ENCODE data around the gene ECE1.

Gene ECE1

GRCh38 chr1:21330544-21330943, 40.3 kb upstream of the ECE1 start:
- no peaks in the 10 kb centered on the region for H3K9me3 Mint-ChIP-seq
- H3K27me3 Mint-ChIP-seq, result no peaks in the 10 kb centered on the region
- no peak overlapping the region for H3K4me3 Mint-ChIP-seq
- H3K36me3 Mint-ChIP-seq (ENCODE audit: low read depth), result peaks cover 38% of the 10 kb centered on the region
- H3K4me1 Mint-ChIP-seq (ENCODE audit: low read depth), result peaks cover 96% of the 10 kb centered on the region
- peak overlapping the region; percentile 84 for H3K27ac Mint-ChIP-seq

- H3K4me1 Mint-ChIP-seq (ENCODE audit: low read depth), result peaks cover 96% of the 10 kb centered on the region
- H3K4me3 Mint-ChIP-seq, result no peak overlapping the region
- no peaks in the 10 kb centered on the region for H3K9me3 Mint-ChIP-seq
- peaks cover 38% of the 10 kb centered on the region for H3K36me3 Mint-ChIP-seq (ENCODE audit: low read depth)
- peak overlapping the region; percentile 73 for H3K27ac Mint-ChIP-seq
- H3K27me3 Mint-ChIP-seq, result no peaks in the 10 kb centered on the region
Measured at GRCh38 chr1:21329209-21329844, 39.1 kb upstream of the ECE1 start.

- H3K9me3 Mint-ChIP-seq, result no peaks in the 10 kb centered on the region
- peaks cover 42% of the 10 kb centered on the region for H3K36me3 Mint-ChIP-seq (ENCODE audit: low read depth)
- peaks cover 96% of the 10 kb centered on the region for H3K4me1 Mint-ChIP-seq (ENCODE audit: low read depth)
- H3K27me3 Mint-ChIP-seq, result no peaks in the 10 kb centered on the region
- no peak overlapping the region for H3K4me3 Mint-ChIP-seq
- peak overlapping the region; percentile 90 for H3K27ac Mint-ChIP-seq
Measured at GRCh38 chr1:21327566-21328323, 37.5 kb upstream of the ECE1 start.

GRCh38 chr1:21326861-21327344, 36.6 kb upstream of the ECE1 start:
- H3K4me3 Mint-ChIP-seq, result no peak overlapping the region
- peak overlapping the region; percentile 90 for H3K27ac Mint-ChIP-seq
- H3K36me3 Mint-ChIP-seq (ENCODE audit: low read depth), result peaks cover 42% of the 10 kb centered on the region
- H3K9me3 Mint-ChIP-seq, result no peaks in the 10 kb centered on the region
- H3K27me3 Mint-ChIP-seq, result no peaks in the 10 kb centered on the region
- peaks cover 97% of the 10 kb centered on the region for H3K4me1 Mint-ChIP-seq (ENCODE audit: low read depth)

GRCh38 chr1:21325731-21326387, 35.6 kb upstream of the ECE1 start:
- Mint-ChIP-seq H3K4me3 (peak overlapping the region; percentile 62), H3K4me1 (ENCODE audit: low read depth) (peaks cover 97% of the 10 kb centered on the region), H3K27ac (peak overlapping the region; percentile 87), H3K27me3 (no peaks in the 10 kb centered on the region), H3K9me3 (no peaks in the 10 kb centered on the region), H3K36me3 (ENCODE audit: low read depth) (peaks cover 40% of the 10 kb centered on the region)

- Mint-ChIP-seq H3K9me3 (no peaks in the 10 kb centered on the region), H3K27me3 (no peaks in the 10 kb centered on the region), H3K36me3 (ENCODE audit: low read depth) (peaks cover 40% of the 10 kb centered on the region), H3K4me1 (ENCODE audit: low read depth) (peaks cover 97% of the 10 kb centered on the region), H3K4me3 (peak overlapping the region; percentile 62), H3K27ac (peak overlapping the region; percentile 87)
Measured at GRCh38 chr1:21325231-21325718, 35.0 kb upstream of the ECE1 start.

GRCh38 chr1:21324368-21325141, 34.3 kb upstream of the ECE1 start:
- Mint-ChIP-seq H3K36me3 (ENCODE audit: low read depth) (peaks cover 42% of the 10 kb centered on the region), H3K27ac (peak overlapping the region; percentile 87), H3K4me3 (peak overlapping the region; percentile 62), H3K4me1 (ENCODE audit: low read depth) (peaks cover 92% of the 10 kb centered on the region), H3K9me3 (no peaks in the 10 kb centered on the region), H3K27me3 (no peaks in the 10 kb centered on the region)

- Mint-ChIP-seq H3K27ac (peak overlapping the region; percentile 87), H3K4me1 (ENCODE audit: low read depth) (peaks cover 81% of the 10 kb centered on the region), H3K27me3 (no peaks in the 10 kb centered on the region), H3K36me3 (ENCODE audit: low read depth) (peaks cover 30% of the 10 kb centered on the region), H3K9me3 (no peaks in the 10 kb centered on the region), H3K4me3 (peak overlapping the region; percentile 47)
Measured at GRCh38 chr1:21323091-21323490, 32.8 kb upstream of the ECE1 start.

GRCh38 chr1:21322681-21323016, 32.4 kb upstream of the ECE1 start:
- Mint-ChIP-seq H3K9me3 (no peaks in the 10 kb centered on the region), H3K36me3 (ENCODE audit: low read depth) (peaks cover 28% of the 10 kb centered on the region), H3K4me1 (ENCODE audit: low read depth) (peaks cover 79% of the 10 kb centered on the region), H3K27ac (peak overlapping the region; percentile 87), H3K27me3 (no peaks in the 10 kb centered on the region), H3K4me3 (peak overlapping the region; percentile 47)

- Mint-ChIP-seq H3K27me3 (no peaks in the 10 kb centered on the region), H3K27ac (peak overlapping the region; percentile 87), H3K4me3 (peak overlapping the region; percentile 47), H3K4me1 (ENCODE audit: low read depth) (peaks cover 75% of the 10 kb centered on the region), H3K36me3 (ENCODE audit: low read depth) (peaks cover 26% of the 10 kb centered on the region), H3K9me3 (no peaks in the 10 kb centered on the region)
Measured at GRCh38 chr1:21321963-21322680, 31.9 kb upstream of the ECE1 start.

- H3K9me3 Mint-ChIP-seq, result no peaks in the 10 kb centered on the region
- H3K4me3 Mint-ChIP-seq, result no peak overlapping the region
- H3K36me3 Mint-ChIP-seq (ENCODE audit: low read depth), result peaks cover 33% of the 10 kb centered on the region
- H3K27me3 Mint-ChIP-seq, result no peaks in the 10 kb centered on the region
- H3K4me1 Mint-ChIP-seq (ENCODE audit: low read depth), result peaks cover 66% of the 10 kb centered on the region
- H3K27ac Mint-ChIP-seq, result no peak overlapping the region
Measured at GRCh38 chr1:21320410-21321108, 30.3 kb upstream of the ECE1 start.

- no peaks in the 10 kb centered on the region for H3K27me3 Mint-ChIP-seq
- H3K9me3 Mint-ChIP-seq, result no peaks in the 10 kb centered on the region
- no peak overlapping the region for H3K27ac Mint-ChIP-seq
- peaks cover 36% of the 10 kb centered on the region for H3K36me3 Mint-ChIP-seq (ENCODE audit: low read depth)
- H3K4me1 Mint-ChIP-seq (ENCODE audit: low read depth), result peaks cover 61% of the 10 kb centered on the region
- H3K4me3 Mint-ChIP-seq, result no peak overlapping the region
Measured at GRCh38 chr1:21319447-21320407, 29.5 kb upstream of the ECE1 start.

GRCh38 chr1:21318714-21319159, 28.5 kb upstream of the ECE1 start:
- H3K27ac Mint-ChIP-seq, result no peak overlapping the region

More at GRCh38 chr1:21318714-21319159, 28.5 kb upstream of the ECE1 start:
- Mint-ChIP-seq H3K4me3 (no peak overlapping the region), H3K36me3 (ENCODE audit: low read depth) (peaks cover 41% of the 10 kb centered on the region), H3K27me3 (no peaks in the 10 kb centered on the region), H3K9me3 (no peaks in the 10 kb centered on the region), H3K4me1 (ENCODE audit: low read depth) (peaks cover 61% of the 10 kb centered on the region)

Measured in stimulated activated naive CD8-positive, alpha-beta T cell treated with anti-CD3 and anti-CD28 coated beads, Interleukin-15, Interleukin-2, amounts not matched to agents 100 ng/mL and 50 ng/mL, for 24 hours (primary cell).